Measurements from ENCODE around the gene CKAP4. TPM values are rescaled to one million over a fixed set of nuclear protein-coding genes. Genes with fewer than 3 reads are reported as not detected.

CKAP4 gene
- total and polyA plus RNA-seq, 12 donors = 12.9 to 63.2 (median 45.5) TPM

GRCh38 chr12:106256524-106256923 is 8.7 kb upstream of the CKAP4 start:
- Histone ChIP-seq H3K36me3 (no peaks in the 10 kb centered on the region), H3K9me3 (no peaks in the 10 kb centered on the region), H3K4me1 (peaks cover 0 to 6% (median 0%) of the 10 kb centered on the region in 9 donors), H3K4me3 (no peak overlapping the region), H3K27ac (no peak overlapping the region), H3K27me3 (no peaks in the 10 kb centered on the region)
- DNase-seq = no peak
- no peak for TF ChIP-seq CTCF (IDR thresholded peaks at IDR 0.05)
- no peak for ATAC-seq
- intact Hi-C loops (cut with DNase I) = loop anchor here in 1 of 10 donors (1.0 kb wide), 1 partner anchor 42 kb away; no protein-coding TSS in a partner anchor

- ATAC-seq = no peak
- Histone ChIP-seq H3K27me3 (no peaks in the 10 kb centered on the region), H3K4me3 (no peak overlapping the region), H3K36me3 (no peaks in the 10 kb centered on the region), H3K9me3 (no peaks in the 10 kb centered on the region), H3K27ac (no peak overlapping the region), H3K4me1 (peaks cover 0 to 7% (median 0%) of the 10 kb centered on the region in 9 donors)
- no peak for DNase-seq
- no peak for TF ChIP-seq CTCF (IDR thresholded peaks at IDR 0.05)
- intact Hi-C loops (cut with DNase I) = loop anchor here in 1 of 10 donors (1.0 kb wide), 1 partner anchor 42 kb away; no protein-coding TSS in a partner anchor
- WGBS, 2 donors = 63 to 68% methylated on average over 5 of the region's 5 CpGs
Observed at GRCh38 chr12:106255952-106256351, 8.1 kb upstream of the CKAP4 start.

GRCh38 chr12:106255493-106255892 is 7.7 kb upstream of the CKAP4 start:
- no peak overlapping the region for H3K4me3 ChIP-seq
- WGBS, 2 donors = 94 to 97% methylated on average over 3 of the region's 3 CpGs
- no peaks in the 10 kb centered on the region for H3K27me3 ChIP-seq
- TF ChIP-seq CTCF (IDR thresholded peaks at IDR 0.05) = no peak
- intact Hi-C loops (cut with DNase I) = no loop called here
- ATAC-seq (no peak), DNase-seq (no peak)
- H3K36me3 ChIP-seq = no peaks in the 10 kb centered on the region
- peaks cover 0 to 7% (median 0%) of the 10 kb centered on the region in 9 donors for H3K4me1 ChIP-seq
- H3K9me3 ChIP-seq = no peaks in the 10 kb centered on the region
- no peak overlapping the region for H3K27ac ChIP-seq

- intact Hi-C loops (cut with DNase I) = no loop called here
Observed at GRCh38 chr12:106254724-106255123, 6.9 kb upstream of the CKAP4 start.

More at GRCh38 chr12:106254724-106255123, 6.9 kb upstream of the CKAP4 start:
- Histone ChIP-seq H3K4me3 (no peak overlapping the region), H3K36me3 (no peaks in the 10 kb centered on the region), H3K27ac (no peak overlapping the region), H3K4me1 (peaks cover 0 to 7% (median 0%) of the 10 kb centered on the region in 9 donors), H3K9me3 (no peaks in the 10 kb centered on the region), H3K27me3 (no peaks in the 10 kb centered on the region)
- ATAC-seq (no peak), DNase-seq (no peak)
- 93 to 94% methylated on average over 3 of the region's 3 CpGs for WGBS, 2 donors
- no peak for TF ChIP-seq CTCF (IDR thresholded peaks at IDR 0.05)

Data from heart right ventricle (tissue), 16 donors.